Hepatocyte (in vitro differentiated cells): ENCODE data around the gene POLR2H.

ENCODE experiments used
- EZH2 ChIP-seq: fragments of 200-600 bp; sonication (generic); IDR thresholded peaks from 2 replicates; pipeline ENCODE4 v1.6.1; 2016; ENCODE audit warnings: antibody characterized with exemption, mild to moderate bottlenecking, borderline replicate concordance
- TF ChIP-seq, protein P1 (sequence below): fragments of 200-600 bp; sonication (generic); IDR thresholded peaks from 2 replicates; pipeline ENCODE4 v1.5.1; 2016; ENCODE audit warnings: antibody characterized with exemption, mild to moderate bottlenecking; ENCODE audit not compliant: poor library complexity

DNA sequence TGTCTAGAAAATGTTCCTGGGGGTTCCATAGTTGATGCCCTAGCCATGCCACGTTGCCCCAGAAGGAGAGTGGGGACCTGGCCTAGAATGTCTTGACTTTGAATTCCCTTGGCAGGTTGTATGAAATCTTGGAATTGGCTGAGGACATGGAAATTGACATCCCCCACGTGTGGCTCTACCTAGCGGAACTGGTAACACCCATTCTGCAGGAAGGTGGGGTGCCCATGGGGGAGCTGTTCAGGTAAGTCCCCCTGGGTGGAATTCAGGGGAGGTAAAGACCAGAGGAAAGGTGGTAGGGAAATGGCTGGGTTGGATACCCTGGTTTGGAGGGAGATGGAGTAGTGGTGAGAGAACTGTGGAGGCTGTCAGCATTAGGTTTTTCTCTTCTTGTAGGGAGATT lies 33.0 kb upstream of the POLR2H start:
- TF ChIP-seq, protein P1, sequence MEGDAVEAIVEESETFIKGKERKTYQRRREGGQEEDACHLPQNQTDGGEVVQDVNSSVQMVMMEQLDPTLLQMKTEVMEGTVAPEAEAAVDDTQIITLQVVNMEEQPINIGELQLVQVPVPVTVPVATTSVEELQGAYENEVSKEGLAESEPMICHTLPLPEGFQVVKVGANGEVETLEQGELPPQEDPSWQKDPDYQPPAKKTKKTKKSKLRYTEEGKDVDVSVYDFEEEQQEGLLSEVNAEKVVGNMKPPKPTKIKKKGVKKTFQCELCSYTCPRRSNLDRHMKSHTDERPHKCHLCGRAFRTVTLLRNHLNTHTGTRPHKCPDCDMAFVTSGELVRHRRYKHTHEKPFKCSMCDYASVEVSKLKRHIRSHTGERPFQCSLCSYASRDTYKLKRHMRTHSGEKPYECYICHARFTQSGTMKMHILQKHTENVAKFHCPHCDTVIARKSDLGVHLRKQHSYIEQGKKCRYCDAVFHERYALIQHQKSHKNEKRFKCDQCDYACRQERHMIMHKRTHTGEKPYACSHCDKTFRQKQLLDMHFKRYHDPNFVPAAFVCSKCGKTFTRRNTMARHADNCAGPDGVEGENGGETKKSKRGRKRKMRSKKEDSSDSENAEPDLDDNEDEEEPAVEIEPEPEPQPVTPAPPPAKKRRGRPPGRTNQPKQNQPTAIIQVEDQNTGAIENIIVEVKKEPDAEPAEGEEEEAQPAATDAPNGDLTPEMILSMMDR: no peak
- no peak for TF ChIP-seq EZH2
